GM12892 (cell line): ENCODE measurements around the gene CCDC6.

Experiments used
- POLR2A ChIP-seq: IDR thresholded peaks from 2 replicates; pipeline ENCODE4 v1.6.1; 2011; ENCODE audit warnings: low read depth, low read length, control low read depth
- POLR2AphosphoS5 ChIP-seq: IDR thresholded peaks from 2 replicates; pipeline ENCODE4 v1.6.1; 2011; ENCODE audit warnings: low read depth, low read length, control low read depth
- TAF1 ChIP-seq: IDR thresholded peaks from 2 replicates; pipeline ENCODE4 v1.6.1; 2011; ENCODE audit warnings: low read depth, mild to moderate bottlenecking, control low read depth, low read length, borderline replicate concordance

GRCh38 chr10:59799421-59799820, 106.9 kb downstream of the CCDC6 start:
- TF ChIP-seq TAF1 (no peak), POLR2AphosphoS5 (no peak), POLR2A (no peak)
